Measurements from ENCODE around the gene TRIM28.

Gene TRIM28

GRCh38 chr19:58549664-58550361 is 5.9 kb downstream of the TRIM28 start:
- no peak for DNase-seq

DNA sequence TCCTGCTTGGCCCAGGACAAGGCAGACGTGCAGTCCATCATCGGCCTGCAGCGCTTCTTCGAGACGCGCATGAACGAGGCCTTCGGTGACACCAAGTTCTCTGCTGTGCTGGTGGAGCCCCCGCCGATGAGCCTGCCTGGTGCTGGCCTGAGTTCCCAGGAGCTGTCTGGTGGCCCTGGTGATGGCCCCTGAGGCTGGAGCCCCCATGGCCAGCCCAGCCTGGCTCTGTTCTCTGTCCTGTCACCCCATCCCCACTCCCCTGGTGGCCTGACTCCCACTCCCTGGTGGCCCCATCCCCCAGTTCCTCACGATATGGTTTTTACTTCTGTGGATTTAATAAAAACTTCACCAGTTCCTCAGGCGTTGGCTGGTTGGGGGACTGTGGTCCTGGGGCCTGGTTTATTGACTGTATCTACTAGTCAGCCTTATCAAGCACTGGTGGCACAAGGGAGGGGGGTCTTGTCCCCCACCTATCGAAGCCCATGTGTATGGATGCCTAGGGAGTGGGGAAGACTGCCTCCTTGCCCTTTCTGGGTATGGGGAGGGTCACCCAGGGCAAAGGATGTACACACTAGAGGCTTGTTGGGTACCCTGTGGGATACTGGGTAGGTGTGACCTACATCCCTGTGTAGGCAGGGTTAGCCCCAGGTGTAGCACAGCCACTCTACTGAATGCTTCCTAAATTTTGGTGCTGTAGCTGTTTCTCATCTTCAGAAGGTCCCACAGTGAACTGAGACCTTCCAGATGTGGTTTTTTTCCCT is 6.7 kb downstream of the TRIM28 start:
- DNase-seq, result no peak

DNA sequence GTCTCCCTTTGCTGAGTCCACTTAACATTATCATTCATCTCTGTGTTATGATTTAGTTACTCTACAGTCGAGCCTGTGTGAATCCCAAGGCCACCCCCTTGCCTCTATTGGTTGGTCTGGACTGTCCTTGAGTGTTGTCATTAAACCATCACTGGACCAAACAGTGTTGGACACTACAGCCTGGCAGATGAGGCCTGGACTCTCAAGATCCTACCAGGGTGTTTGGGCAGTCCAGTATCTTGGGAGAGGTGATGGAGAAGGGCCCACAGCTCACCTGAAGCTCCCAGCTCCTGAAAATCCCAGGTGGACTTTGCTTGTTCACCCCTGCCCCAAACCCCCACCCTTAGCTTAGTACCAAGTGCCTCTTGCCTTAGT is 7.2 kb downstream of the TRIM28 start:
- DNase-seq, result no peak

DNA sequence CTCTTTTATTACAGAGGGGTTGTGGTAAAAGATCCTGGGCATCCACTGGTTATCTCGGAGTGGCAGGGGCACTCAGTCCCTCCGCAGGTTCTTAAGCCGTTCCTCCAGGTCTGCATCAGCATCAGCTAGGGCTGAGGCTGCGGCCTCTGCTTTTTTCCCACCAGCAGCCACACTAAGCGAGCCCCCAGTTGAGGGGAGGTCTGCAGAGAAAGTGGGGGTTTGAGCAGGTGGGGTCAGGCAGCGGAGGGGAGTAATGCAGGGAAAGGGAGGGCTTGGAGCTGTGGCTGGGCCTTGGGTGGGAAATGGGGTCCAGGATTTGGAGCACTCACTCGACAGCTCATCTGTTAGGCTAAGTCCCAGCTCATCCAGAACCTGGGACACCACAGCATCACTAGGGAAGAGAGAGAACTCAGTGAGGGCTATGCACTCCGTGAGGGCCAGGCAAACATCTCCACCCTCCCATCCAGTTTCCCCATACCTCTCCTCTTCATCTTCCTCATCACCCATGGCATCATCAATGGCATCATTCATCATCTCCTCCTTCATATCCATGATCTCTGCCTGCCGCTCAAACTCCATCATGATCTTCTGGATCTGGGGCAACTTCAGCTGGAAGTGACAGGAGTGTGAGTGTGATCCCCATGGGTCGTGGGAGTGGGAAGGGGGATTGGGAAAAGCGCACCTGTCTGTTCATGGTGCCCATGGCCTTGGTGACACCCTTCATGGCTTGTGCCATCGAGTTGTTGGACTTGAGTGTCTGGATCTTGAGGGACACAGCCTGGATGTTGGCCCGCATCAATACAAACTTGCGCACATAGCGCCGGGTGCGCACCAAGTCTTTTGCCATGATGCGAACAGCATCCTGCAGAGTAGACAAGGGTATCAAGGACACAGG is 8.0 kb downstream of the TRIM28 start:
- DNase-seq, result no peak

DNA sequence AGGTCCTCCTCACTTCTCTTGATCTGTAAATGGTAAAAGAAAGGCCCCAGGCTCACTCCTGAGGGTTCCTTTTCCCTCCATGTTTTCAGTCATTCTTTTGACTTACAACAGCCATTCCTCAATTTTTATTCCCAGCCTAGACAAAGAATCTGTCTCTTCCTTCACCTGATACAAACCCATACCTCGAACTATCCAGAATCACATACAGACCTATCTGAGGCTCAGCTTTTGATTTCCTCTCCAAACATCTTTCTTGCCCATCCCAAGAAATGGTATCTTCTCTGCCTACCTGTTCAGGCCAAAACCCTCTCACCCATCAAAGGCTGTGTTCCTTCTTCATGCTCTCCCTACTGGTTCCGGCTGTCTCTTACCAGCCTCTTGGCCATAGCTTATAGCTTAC is 8.8 kb downstream of the TRIM28 start:
- DNase-seq, result no peak

DNA sequence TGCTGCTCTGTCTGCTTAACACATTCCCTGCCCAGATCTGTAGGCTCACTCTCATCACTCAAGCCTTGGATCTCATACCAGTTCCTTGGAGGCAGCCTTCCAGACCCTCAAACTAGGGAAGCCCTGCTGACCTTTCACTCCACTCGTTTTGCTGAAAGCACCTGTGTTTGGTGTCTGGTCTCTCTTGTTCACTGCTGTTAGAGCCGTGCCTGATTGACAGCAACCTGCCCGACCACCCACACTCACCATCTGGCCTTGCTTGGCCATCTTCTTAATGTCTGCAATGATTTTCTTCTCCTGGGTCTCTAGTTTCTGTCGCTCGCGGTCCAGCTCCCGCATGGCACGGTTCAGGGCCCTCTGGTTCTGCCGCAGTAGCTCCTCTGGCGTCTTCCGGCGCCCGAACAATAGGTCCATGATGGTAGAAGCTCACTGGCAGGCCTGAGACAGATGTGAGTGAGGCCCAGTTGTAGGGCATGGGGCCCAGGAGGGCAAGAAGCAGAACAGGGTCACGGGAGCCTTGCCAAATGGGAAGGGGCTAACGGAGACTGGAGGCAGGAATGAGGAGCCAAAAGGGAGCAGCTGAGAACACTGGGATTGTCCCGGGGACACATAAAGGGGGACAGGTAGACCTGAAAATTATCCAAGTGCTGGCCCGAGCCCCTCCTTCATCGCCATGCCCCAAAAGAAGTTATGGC is 10.1 kb downstream of the TRIM28 start:
- no peak for DNase-seq

DNA sequence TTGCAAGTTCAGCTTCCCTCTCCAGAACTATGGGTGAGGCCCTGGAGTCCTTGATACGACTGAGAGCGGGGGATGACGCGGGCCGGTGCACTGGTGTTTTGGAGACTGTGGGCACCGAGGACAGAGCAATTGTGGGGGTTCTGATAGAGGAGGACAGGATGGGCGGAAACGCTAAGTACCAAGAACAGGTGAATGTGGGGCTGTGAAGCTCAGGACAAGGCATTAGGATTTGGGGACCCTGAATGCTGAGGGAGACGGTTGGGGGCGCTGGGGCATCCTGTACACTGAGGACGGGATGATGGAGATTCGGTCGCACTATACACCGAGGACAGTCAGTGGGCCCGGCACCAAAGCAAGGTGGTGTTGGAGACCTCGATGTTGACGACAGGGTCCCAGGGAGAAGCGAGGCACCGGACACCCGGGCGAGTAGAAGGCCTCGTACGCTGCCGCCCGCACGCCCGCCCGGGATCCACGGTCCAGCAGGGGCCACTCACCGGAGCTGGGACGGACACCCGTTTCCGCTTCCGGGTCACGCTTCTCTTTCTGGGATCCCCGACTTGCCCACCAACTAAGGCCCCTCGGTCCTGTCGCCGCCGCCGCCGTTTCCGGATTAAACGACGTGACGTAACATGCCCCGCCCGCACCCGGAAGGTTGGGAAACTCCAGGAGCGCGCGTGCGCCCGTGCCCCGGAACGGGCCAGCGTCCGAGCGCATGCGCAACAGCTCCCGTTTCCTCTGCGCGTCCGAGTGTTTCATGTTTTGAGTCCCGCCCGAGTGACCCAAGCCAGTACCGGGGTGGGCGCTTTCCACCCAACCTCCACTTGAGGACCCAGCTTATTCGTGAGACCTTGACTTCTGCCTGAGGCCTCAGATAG is 10.9 kb downstream of the TRIM28 start, which contains the start of gene CHMP2A:
Gene CHMP2A, minus strand, starts transcription at position 612 of the 875 bp plus-strand sequence. CDS start 893 bp downstream, outside the sequence.
- DNase-seq, result peak; percentile 97

DNA sequence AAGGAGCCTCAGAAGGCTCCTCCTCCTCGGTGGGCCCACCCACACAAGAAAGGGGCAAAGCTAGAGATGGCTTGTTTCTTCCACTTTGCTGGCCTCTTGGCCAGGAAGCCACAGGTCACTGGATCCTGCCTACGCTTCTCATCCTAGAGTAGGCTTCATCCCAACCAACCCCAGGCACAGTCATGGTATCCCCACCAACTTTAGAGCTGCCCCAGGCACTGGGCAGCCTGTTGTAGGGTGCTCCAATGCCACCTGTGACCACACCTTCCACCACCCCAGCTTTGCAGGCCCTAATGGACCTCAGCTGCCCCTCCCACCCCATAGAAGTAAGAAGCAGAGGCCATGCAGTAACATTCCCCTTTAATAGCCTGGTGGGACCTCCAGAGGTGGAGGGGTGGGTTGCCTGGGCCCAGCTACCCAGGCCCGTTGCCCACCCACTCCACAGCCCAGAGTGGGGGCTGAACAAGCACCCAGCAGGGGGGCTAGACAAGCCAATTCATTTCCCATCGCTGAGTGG is 11.6 kb downstream of the TRIM28 start:
- DNase-seq, result no peak

DNA sequence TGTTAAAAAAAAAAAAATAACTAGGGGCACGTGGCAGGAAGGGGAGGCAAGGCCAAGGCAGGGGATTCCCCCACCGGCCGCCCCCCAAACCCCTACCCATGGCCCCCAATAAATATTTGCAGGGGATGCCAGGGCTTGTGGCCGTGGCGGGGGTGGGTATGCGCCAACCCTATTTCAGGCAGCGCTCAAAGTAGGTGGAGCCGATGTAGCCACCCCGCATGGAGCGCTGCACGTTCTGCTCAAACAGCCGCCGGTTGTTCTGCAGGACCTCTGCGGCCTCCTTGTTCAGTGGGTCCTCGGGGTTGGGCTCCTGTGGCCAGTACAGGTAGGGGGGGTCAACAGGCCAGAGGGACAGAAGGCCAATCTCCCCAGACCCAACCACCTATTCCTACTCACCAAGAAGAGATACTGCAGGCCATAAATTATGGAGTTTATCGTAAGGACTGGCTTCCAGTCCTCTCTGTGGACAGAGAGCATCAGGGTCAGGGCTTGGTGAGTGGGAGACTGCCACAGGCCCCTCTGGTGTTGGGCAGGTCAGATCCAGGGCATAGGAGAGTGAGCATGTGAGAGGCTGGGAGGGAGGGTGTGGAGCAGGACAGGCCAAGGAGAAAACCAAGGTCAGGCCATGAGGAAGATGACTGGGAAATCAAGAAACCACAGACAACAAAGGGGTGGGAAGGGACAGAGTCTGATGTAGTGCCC is 12.2 kb downstream of the TRIM28 start:
- DNase-seq, result peak in 1 of 2 donors; percentile 38

- no peak for DNase-seq
Measured at GRCh38 chr19:58556622-58557220, 12.9 kb downstream of the TRIM28 start.

DNA sequence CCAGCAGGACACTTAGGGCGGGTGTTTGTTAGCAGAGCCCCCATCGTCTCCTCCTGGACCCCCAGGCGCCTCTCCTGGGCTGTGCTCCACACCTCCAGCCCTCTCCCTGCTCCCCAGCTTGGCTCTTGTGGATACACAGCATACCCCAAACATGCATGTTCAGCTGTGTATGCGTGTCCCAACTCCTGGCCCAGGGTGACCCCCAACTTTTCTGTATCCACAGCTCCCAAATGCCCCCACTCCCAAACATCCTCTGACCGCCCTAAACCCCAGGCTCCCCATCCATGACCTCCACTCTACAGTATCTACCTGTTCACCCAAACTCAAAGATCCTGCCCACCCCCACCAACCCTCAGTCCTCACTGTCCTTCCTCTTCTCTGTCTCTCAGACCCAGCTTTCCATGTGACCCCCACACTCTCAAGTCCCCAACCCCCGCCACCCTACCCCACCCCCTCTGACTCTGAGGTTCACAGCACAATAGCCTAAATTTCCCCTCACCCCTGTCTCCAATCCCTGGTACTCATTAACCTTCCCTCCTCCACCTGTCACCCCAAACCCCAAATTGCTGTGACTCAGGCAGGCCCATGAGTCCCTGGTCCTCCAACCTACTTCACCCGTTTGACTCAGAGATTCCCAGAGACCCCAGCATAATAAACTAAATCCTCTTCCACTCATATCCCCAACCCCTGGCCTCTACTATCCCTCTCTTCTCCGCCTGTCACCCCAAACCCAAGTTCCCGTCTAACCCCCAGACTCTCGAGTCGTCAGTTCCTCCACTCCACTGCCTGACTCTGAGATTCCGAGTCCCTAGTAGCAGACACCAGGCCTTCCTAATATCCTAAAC is 13.6 kb downstream of the TRIM28 start:
- no peak for DNase-seq

DNA sequence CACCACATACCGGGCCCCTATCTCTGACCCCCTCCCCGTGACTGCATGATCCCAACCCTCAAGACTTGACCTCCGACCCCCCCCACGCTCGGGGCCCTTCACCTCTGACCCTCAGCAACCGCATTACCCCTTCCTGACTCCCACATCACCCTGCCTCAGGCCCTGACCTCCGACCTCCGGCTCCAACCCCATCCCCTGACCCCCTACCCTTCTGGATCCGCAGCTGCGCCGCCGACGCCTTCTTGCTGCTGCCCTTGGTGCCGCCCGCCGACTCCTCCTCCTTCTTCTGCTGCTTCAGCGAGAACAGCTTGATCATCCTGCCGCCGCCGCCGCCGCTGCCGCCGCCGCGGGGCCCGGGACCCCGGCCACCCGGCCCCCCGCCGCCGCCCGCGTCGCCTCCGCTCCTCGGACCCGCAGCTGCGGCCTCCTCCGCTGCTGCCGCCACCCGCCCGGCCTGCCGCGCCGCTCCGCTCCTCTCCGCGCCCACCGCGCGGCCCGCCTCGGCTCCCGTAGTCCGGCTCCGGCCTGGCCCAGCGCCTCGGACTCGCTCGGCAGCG is 14.3 kb downstream of the TRIM28 start, which contains the start of gene UBE2M:
Gene UBE2M, minus strand, starts transcription at position 546 of the 557 bp plus-strand sequence. Its CDS starts 230 bp downstream, at position 316.
- DNase-seq, result peak; percentile 26 to 53

GRCh38 chr19:58558623-58559274 is 14.9 kb downstream of the TRIM28 start:
- DNase-seq, result peak; percentile 99 to 100

DNA sequence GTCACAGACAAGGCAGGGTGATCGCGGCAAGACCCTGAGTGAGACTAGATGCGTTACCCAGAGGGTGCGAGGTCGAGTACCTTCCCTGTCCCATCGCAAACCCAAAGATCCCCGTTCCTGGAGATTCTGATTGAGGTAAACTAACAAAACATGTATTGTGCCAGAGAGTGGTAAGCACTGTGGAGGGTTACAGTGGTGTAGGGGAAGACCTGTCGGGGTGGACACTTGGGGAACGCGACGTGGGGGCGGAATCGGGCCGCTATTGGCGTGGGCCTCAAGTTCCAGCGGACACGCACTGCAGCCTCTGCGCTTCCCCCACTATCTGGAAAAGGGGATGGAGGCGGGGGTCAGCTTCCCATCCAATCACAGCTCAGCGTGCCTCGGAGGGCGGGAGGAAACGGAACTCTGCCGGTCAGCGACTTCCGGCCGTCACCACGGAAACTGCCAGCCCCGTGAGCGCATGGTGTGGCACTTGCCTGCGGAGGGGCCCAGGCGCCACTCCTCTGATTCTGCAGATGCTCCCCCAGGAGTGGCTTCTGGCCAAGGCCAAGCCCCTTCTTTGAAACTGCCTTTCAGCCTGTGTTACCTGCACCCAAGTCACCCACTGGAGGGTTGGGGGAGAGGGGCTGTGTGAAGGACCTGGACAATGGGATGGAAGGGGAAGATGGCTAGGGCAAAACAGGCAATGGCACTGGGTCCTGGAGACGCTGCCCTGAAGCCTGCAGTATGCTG is 15.6 kb downstream of the TRIM28 start:
- peak; percentile 93 to 96 for DNase-seq

DNA sequence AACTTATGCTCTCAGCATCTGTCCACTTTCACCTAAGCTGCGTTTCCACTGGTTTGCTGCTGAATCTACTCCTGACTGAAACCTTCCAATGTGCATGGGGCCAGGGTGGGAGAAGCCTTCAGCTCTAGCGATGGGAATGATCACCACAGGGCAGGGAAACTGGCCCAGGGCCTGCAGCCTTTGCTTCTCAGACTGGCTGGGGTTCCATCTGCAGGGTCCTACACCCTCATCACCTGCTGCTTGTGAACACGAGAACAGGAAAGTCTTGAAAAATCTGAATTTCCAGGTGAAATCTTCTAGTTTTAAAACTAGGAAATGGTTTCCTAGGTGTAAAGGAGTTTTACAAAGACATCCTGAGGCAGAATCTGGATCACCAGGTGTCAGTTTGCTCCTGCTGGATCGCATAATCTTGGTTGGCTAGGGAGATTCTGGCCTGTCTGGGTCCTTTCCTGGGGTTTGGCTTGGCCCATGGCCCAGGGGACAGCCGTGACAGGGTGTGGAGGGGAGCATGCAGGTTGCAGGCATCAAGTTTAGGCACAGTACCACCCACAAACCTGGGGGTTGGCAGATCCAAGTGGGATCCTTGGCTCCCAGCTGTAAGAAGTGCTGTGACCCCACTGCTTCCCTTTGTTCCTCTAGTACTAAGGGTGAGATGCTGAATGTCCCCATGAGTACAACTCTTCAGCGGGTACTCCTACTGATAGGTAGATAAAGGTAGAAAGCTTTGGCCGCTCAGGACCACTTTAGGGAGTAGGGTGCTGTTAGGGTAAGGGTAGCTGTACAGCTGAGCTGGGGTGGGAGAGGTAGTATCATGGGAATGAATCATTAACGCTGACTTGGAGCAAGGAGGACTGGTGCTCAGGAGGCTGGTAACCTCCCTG is 16.4 kb downstream of the TRIM28 start:
- DNase-seq, result no peak

DNA sequence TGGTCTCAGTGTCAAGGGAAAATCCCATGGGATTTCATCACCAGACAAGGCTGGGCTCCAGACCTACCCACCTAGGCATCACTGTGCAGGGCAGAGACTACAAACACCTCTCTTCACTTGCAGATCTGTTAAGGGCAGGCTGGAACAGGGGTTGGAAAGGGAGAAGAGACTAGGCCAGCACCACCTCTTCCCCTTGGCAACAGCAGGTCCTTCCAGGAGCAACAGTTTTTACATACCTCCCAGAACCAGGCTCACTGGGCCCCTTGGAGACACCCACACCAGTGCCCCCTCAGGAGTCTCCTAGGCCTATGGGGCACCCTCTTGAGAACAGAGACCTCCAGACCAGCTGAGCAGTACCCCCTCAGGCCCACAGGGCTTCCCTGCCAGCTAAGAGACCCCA is 17.1 kb downstream of the TRIM28 start:
- no peak for DNase-seq
